H9 (cell line): ENCODE data around the gene TNK2. TPM values are rescaled to one million over a fixed set of nuclear protein-coding genes. Genes with fewer than 3 reads are reported as not detected.

Experiments
- DNase-seq: peaks from one replicate; pipeline ENCODE4 v3.0.0-alpha.2; 2017
- H2AFZ ChIP-seq: one replicate; pipeline ENCODE4 v1.6.1; 2013; ENCODE audit warnings: mild to moderate bottlenecking, low read length, control low read depth, moderate library complexity
- H2AK5ac ChIP-seq: 2 replicates; pipeline ENCODE4 v1.6.1; 2013; ENCODE audit warnings: low read length, control low read depth, mixed read lengths; ENCODE audit not compliant: insufficient read length
- H2BK120ac ChIP-seq: one replicate; pipeline ENCODE4 v1.6.1; 2013; ENCODE audit warnings: low read depth, mild to moderate bottlenecking, low read length, control low read depth, inconsistent platforms; ENCODE audit not compliant: poor library complexity, severe bottlenecking
- H2BK12ac ChIP-seq: 2 replicates; pipeline ENCODE4 v1.6.1; 2013; ENCODE audit warnings: low read length, control low read depth, mixed read lengths, low read depth; ENCODE audit not compliant: insufficient read length
- H2BK15ac ChIP-seq: 2 replicates; pipeline ENCODE4 v1.6.1; 2013; ENCODE audit warnings: low read depth, low read length, control low read depth
- H2BK20ac ChIP-seq: one replicate; pipeline ENCODE4 v1.6.1; 2013; ENCODE audit warnings: low read depth, mild to moderate bottlenecking, low read length, control low read depth, inconsistent platforms; ENCODE audit not compliant: poor library complexity, severe bottlenecking
- H2BK5ac ChIP-seq: 2 replicates; pipeline ENCODE4 v1.6.1; 2013; ENCODE audit warnings: low read length, control low read depth, mixed read lengths; ENCODE audit not compliant: insufficient read length
- H3K14ac ChIP-seq: 2 replicates; pipeline ENCODE4 v1.6.1; 2013; ENCODE audit warnings: low read length, control low read depth; ENCODE audit not compliant: insufficient read depth
- H3K18ac ChIP-seq: 2 replicates; pipeline ENCODE4 v1.6.1; 2013; ENCODE audit warnings: low read depth, mild to moderate bottlenecking, mixed read lengths, low read length, control low read depth; ENCODE audit not compliant: insufficient read length
- H3K23ac ChIP-seq: 2 replicates; pipeline ENCODE4 v1.6.1; 2013; ENCODE audit warnings: low read length, control low read depth, mixed read lengths, low read depth; ENCODE audit not compliant: insufficient read length
- H3K23me2 ChIP-seq: 2 replicates; pipeline ENCODE4 v1.6.1; 2013; ENCODE audit warnings: low read depth, mild to moderate bottlenecking, mixed read lengths, low read length, control low read depth; ENCODE audit not compliant: insufficient read length, poor library complexity, severe bottlenecking
- H3K27ac ChIP-seq: 2 replicates; pipeline ENCODE4 v1.5.1; 2013; ENCODE audit warnings: low read length, control low read depth, mixed read lengths, low read depth; ENCODE audit not compliant: insufficient read length
- H3K27me3 ChIP-seq: 2 replicates; pipeline ENCODE4 v1.6.1; 2013; ENCODE audit warnings: low read length, control low read depth, inconsistent platforms; ENCODE audit not compliant: insufficient read depth
- H3K4ac ChIP-seq: 2 replicates; pipeline ENCODE4 v1.6.1; 2013; ENCODE audit warnings: low read depth, mild to moderate bottlenecking, control low read depth, inconsistent platforms, low read length, moderate library complexity
- H3K4me1 ChIP-seq: 2 replicates; pipeline ENCODE4 v1.6.1; 2013; ENCODE audit warnings: low read length, control low read depth, inconsistent platforms; ENCODE audit not compliant: insufficient read depth
- H3K4me2 ChIP-seq: 2 replicates; pipeline ENCODE4 v1.6.1; 2013; ENCODE audit warnings: low read length, control low read depth, mixed read lengths; ENCODE audit not compliant: insufficient read length, insufficient read depth
- H3K56ac ChIP-seq: 2 replicates; pipeline ENCODE4 v1.6.1; 2013; ENCODE audit warnings: low read depth, mild to moderate bottlenecking, mixed read lengths, low read length, control low read depth; ENCODE audit not compliant: insufficient read length
- H3K79me1 ChIP-seq: 2 replicates; pipeline ENCODE4 v1.6.1; 2013; ENCODE audit warnings: low read depth, mild to moderate bottlenecking, moderate library complexity, low read length, control low read depth, inconsistent platforms; ENCODE audit not compliant: insufficient read depth, poor library complexity, severe bottlenecking
- H3K79me2 ChIP-seq: 2 replicates; pipeline ENCODE4 v1.6.1; 2013; ENCODE audit warnings: low read length, control low read depth, inconsistent platforms; ENCODE audit not compliant: insufficient read depth
- H3K9ac ChIP-seq: 2 replicates; pipeline ENCODE4 v1.6.1; 2013; ENCODE audit warnings: low read length, control low read depth, mixed read lengths; ENCODE audit not compliant: insufficient read length; ENCODE audit errors: extremely low read depth
- H3K9me3 ChIP-seq: one replicate; pipeline ENCODE4 v1.6.1; 2013; ENCODE audit warnings: low read depth, low read length, inconsistent platforms; ENCODE audit not compliant: control insufficient read depth
- H3T11ph ChIP-seq: one replicate; pipeline ENCODE4 v1.6.1; 2013; ENCODE audit warnings: mild to moderate bottlenecking, low read length, control low read depth, inconsistent platforms
- H4K20me1 ChIP-seq: one replicate; pipeline ENCODE4 v1.6.1; 2013; ENCODE audit not compliant: control insufficient read depth, insufficient read length, insufficient read depth
- H4K5ac ChIP-seq: 2 replicates; pipeline ENCODE4 v1.6.1; 2013; ENCODE audit warnings: low read depth, mild to moderate bottlenecking, mixed read lengths, low read length, control low read depth; ENCODE audit not compliant: insufficient read length
- H4K8ac ChIP-seq: replicated peaks from 2 replicates; pipeline ENCODE4 v1.6.1; 2013; ENCODE audit warnings: low read length, control low read depth, mixed read lengths, low read depth; ENCODE audit not compliant: insufficient read length
- H4K91ac ChIP-seq: 2 replicates; pipeline ENCODE4 v1.6.1; 2013; ENCODE audit warnings: low read depth, mild to moderate bottlenecking, moderate library complexity, mixed read lengths, low read length, control low read depth; ENCODE audit not compliant: insufficient read length
- H3K27ac Mint-ChIP-seq, 3 experiments: 2 replicates in 2 of 3; 3 replicates in 1 of 3; pipeline ENCODE4 v1.8.0; 2020 to 2021; ENCODE audit warnings: mixed read lengths in 3 of 3, mild to moderate bottlenecking in 1 of 3, moderate library complexity in 1 of 3
- H3K27me3 Mint-ChIP-seq: 2 replicates; pipeline ENCODE4 v1.8.0; 2021; ENCODE audit warnings: low read depth, mild to moderate bottlenecking, moderate library complexity, mixed read lengths
- H3K36me3 Mint-ChIP-seq, 3 experiments: 2 replicates in 2 of 3; 3 replicates in 1 of 3; pipeline ENCODE4 v1.8.0; 2020 to 2021; ENCODE audit warnings: low read depth in 3 of 3, mixed read lengths in 3 of 3; ENCODE audit not compliant: insufficient read depth in 1 of 3
- H3K4me1 Mint-ChIP-seq, 2 experiments: 2 replicates each; pipeline ENCODE4 v1.8.0; 2020; ENCODE audit warnings: mixed read lengths in 2 of 2
- H3K4me3 Mint-ChIP-seq, 2 experiments: 2 replicates in 1 of 2; 3 replicates in 1 of 2; pipeline ENCODE4 v1.8.0; 2020 to 2021; ENCODE audit warnings: mild to moderate bottlenecking in 2 of 2, mixed read lengths in 2 of 2, moderate library complexity in 1 of 2
- H3K9me3 Mint-ChIP-seq, 2 experiments: 2 replicates in 1 of 2; 3 replicates in 1 of 2; pipeline ENCODE4 v1.8.0; 2020; ENCODE audit warnings: mild to moderate bottlenecking in 2 of 2, mixed read lengths in 2 of 2, moderate library complexity in 1 of 2
- WGBS: extraction: QIAGEN DNeasy Blood & Tissue Kit; methylation state at CpG from one replicate; pipeline ENCODE4 v1.1.7; 2013; ENCODE audit warnings: missing lambda C conversion rate, low lambda C conversion rate, mixed read lengths; ENCODE audit not compliant: insufficient read length; ENCODE audit errors: extremely low coverage; 5-methylcytosine and 5-hydroxymethylcytosine counted together
- total RNA-seq: library from RNA; stranded (reverse); gene quantifications from 2 replicates; pipeline ENCODE4 v1.2.1, GENCODE V29; 2021
- TF ChIP-seq, protein P1 (sequence below): fragments of 200-600 bp; sonication (generic); conservative IDR thresholded peaks from 3 replicates; pipeline ENCODE4 v1.8.0; 2021; ENCODE audit warnings: antibody characterized with exemption, mild to moderate bottlenecking

TNK2 gene
- total RNA-seq, 1 experiment from 2014 or later: 34.5 TPM

DNA sequence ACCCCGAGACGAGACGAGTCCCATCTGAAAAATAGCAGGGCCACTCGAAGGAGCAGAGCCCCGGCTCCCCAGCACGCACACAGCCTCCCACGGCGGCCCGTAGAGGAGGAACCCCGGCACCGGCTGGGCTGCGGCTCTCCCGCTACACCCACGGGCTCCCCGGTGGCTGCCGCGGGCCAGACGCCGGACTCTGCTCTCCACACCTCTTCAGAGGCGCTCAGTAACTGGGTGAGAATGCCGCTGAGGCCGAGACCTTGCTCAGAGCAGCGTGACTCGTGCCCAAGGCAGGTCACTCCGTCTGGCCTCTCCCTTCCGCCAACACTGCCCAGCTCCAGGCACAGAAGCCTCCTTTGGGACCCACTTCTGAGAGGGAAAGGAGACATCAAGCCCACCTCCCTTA lies 34.4 kb downstream of the TNK2 start:
- H3K4ac ChIP-seq: no peak overlapping the region

More for the DNA sequence above, 34.4 kb downstream of the TNK2 start:
- Histone ChIP-seq H3K14ac (no peak overlapping the region), H3T11ph (no peak overlapping the region), H3K79me2 (no peaks in the 10 kb centered on the region), H2AFZ (no peak overlapping the region), H3K27ac (no peak overlapping the region), H2BK12ac (no peak overlapping the region), H4K91ac (no peak overlapping the region), H3K23ac (no peak overlapping the region), H3K4me2 (no peak overlapping the region), H4K5ac (no peak overlapping the region), H3K9ac (no peak overlapping the region), H3K56ac (no peak overlapping the region), H3K23me2 (peaks cover 5% of the 10 kb centered on the region), H2BK20ac (no peak overlapping the region), H4K20me1 (peaks cover 1% of the 10 kb centered on the region), H2BK5ac (peak overlapping the region; percentile 55), H2BK15ac (no peak overlapping the region), H2AK5ac (no peak overlapping the region), H3K9me3 (no peaks in the 10 kb centered on the region), H2BK120ac (no peak overlapping the region), H3K4me1 (no peaks in the 10 kb centered on the region), H3K27me3 (no peaks in the 10 kb centered on the region), H3K18ac (no peak overlapping the region), H3K79me1 (no peaks in the 10 kb centered on the region), H4K8ac (no peak overlapping the region)
- Mint-ChIP-seq H3K9me3 (no peaks in the 10 kb centered on the region), H3K27ac (peak overlapping the region in 1 of 3 experiments; percentile 79; a peak in 2 of 7 replicates), H3K27me3 (no peaks in the 10 kb centered on the region), H3K36me3 (peaks cover 0 to 24% (median 21%) of the 10 kb centered on the region in 3 experiments; a peak in 6 of 7 replicates), H3K4me3 (no peak overlapping the region), H3K4me1 (no peaks in the 10 kb centered on the region; a peak in 1 of 4 replicates)
- TF ChIP-seq, protein P1, sequence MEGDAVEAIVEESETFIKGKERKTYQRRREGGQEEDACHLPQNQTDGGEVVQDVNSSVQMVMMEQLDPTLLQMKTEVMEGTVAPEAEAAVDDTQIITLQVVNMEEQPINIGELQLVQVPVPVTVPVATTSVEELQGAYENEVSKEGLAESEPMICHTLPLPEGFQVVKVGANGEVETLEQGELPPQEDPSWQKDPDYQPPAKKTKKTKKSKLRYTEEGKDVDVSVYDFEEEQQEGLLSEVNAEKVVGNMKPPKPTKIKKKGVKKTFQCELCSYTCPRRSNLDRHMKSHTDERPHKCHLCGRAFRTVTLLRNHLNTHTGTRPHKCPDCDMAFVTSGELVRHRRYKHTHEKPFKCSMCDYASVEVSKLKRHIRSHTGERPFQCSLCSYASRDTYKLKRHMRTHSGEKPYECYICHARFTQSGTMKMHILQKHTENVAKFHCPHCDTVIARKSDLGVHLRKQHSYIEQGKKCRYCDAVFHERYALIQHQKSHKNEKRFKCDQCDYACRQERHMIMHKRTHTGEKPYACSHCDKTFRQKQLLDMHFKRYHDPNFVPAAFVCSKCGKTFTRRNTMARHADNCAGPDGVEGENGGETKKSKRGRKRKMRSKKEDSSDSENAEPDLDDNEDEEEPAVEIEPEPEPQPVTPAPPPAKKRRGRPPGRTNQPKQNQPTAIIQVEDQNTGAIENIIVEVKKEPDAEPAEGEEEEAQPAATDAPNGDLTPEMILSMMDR: no peak
- no peak for DNase-seq
- WGBS: no CpG with 5 or more reads among the region's 26 CpGs
